Esophagus squamous epithelium (tissue), 4 donors: ENCODE measurements around the gene DCAF12.

ENCODE experiments used
- POLR2A ChIP-seq, 4 donors: fragments of 450-650 bp; IDR thresholded peaks; one replicate each; pipeline ENCODE4 v1.6.1; 2017; ENCODE audit warnings: antibody characterized with exemption in 4 of 4, mild to moderate bottlenecking in 4 of 4, moderate library complexity in 3 of 4
- TF ChIP-seq, protein P1 (sequence below), 6 experiments: fragments of 450-650 bp in 4 of 6; fragments of 200-600 bp in 2 of 6; sonication (generic) in 2 of 6; IDR thresholded peaks; one replicate each; pipeline ENCODE4 v1.5.1; 2016 to 2019; ENCODE audit warnings: antibody characterized with exemption in 6 of 6, mild to moderate bottlenecking in 4 of 6, moderate library complexity in 4 of 6

DNA sequence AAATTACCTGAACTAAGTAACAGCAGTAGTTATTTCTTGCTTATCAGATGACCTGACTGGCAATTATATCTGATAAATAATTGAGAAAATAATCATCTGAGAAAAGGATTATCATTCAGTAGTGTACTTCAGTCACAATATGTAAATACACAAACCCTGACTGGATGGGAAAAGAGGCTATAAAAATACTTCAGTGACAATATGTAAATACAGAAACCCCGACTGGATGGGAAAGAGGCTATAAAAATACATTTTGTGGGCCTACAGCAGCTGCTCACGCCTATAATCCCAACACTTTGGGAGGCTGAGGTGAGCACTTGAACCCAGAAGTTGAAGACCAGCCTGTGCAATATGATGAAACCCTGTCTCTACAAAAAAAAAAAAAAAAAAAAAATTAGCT is 88.9 kb downstream of the DCAF12 start:
- TF ChIP-seq, protein P1, sequence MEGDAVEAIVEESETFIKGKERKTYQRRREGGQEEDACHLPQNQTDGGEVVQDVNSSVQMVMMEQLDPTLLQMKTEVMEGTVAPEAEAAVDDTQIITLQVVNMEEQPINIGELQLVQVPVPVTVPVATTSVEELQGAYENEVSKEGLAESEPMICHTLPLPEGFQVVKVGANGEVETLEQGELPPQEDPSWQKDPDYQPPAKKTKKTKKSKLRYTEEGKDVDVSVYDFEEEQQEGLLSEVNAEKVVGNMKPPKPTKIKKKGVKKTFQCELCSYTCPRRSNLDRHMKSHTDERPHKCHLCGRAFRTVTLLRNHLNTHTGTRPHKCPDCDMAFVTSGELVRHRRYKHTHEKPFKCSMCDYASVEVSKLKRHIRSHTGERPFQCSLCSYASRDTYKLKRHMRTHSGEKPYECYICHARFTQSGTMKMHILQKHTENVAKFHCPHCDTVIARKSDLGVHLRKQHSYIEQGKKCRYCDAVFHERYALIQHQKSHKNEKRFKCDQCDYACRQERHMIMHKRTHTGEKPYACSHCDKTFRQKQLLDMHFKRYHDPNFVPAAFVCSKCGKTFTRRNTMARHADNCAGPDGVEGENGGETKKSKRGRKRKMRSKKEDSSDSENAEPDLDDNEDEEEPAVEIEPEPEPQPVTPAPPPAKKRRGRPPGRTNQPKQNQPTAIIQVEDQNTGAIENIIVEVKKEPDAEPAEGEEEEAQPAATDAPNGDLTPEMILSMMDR (IDR thresholded peaks at IDR 0.05) = no peak
- TF ChIP-seq POLR2A (IDR thresholded peaks at IDR 0.05) = no peak
